GM18858 (cell line): ENCODE data around the gene F12.
A peak's percentile ranks its signal among the peaks of the same experiment; 100 is the strongest.

Source experiments
- ATAC-seq: cut with Tn5 transposase; IDR thresholded peaks from one replicate; pipeline ENCODE4 v1.9.1; 2021; ENCODE audit not compliant: unreplicated experiment

Gene F12

GRCh38 chr5:177446200-177447065 is 37.1 kb upstream of the F12 start, which contains the start of gene PRR7:
Gene PRR7 (plus strand): TSS chr5:177446814. CDS start chr5:177455068, 8,254 bp downstream.
- ATAC-seq = peak; percentile 40

- ATAC-seq = no peak
Measured at GRCh38 chr5:177445917-177446199, 36.5 kb upstream of the F12 start.

- ATAC-seq = no peak
Measured at GRCh38 chr5:177445052-177445916, 35.9 kb upstream of the F12 start.

GRCh38 chr5:177444106-177445051 is 35.0 kb upstream of the F12 start:
- ATAC-seq = no peak

- ATAC-seq = no peak
Measured at GRCh38 chr5:177443144-177443983, 34.0 kb upstream of the F12 start.

GRCh38 chr5:177442066-177442826 is 32.9 kb upstream of the F12 start:
- ATAC-seq = no peak

GRCh38 chr5:177440990-177441780 is 31.8 kb upstream of the F12 start:
- no peak for ATAC-seq

GRCh38 chr5:177440211-177440989 is 31.0 kb upstream of the F12 start:
- ATAC-seq = no peak

GRCh38 chr5:177439518-177440053 is 30.2 kb upstream of the F12 start:
- ATAC-seq = no peak

- no peak for ATAC-seq
Measured at GRCh38 chr5:177438468-177438867, 29.1 kb upstream of the F12 start.

GRCh38 chr5:177437623-177438022 is 28.3 kb upstream of the F12 start:
- ATAC-seq = no peak

GRCh38 chr5:177435847-177436536 is 26.6 kb upstream of the F12 start:
- no peak for ATAC-seq

- ATAC-seq = no peak
Measured at GRCh38 chr5:177434942-177435738, 25.8 kb upstream of the F12 start.

- ATAC-seq = no peak
Measured at GRCh38 chr5:177434437-177434836, 25.1 kb upstream of the F12 start.

GRCh38 chr5:177433658-177434217 is 24.4 kb upstream of the F12 start:
- no peak for ATAC-seq
